Globus pallidus (tissue), 1 donor: ENCODE data around the gene DLX3.

ENCODE experiments used
- DNase-seq: peaks from one replicate; pipeline ENCODE4 v3.0.0-alpha.2; 2015; ENCODE audit warnings: low spot score

DLX3 gene

GRCh38 chr17:49992191-49992932, 2.7 kb downstream of the DLX3 start:
- no peak for DNase-seq

- no peak for DNase-seq
Observed at GRCh38 chr17:49991409-49991808, 3.6 kb downstream of the DLX3 start.

GRCh38 chr17:49990921-49991320, 4.1 kb downstream of the DLX3 start:
- no peak for DNase-seq

GRCh38 chr17:49990331-49990730, 4.7 kb downstream of the DLX3 start:
- no peak for DNase-seq

GRCh38 chr17:49989518-49989880, 5.5 kb downstream of the DLX3 start:
- DNase-seq: no peak

GRCh38 chr17:49987681-49988441, 7.2 kb downstream of the DLX3 start:
- no peak for DNase-seq

GRCh38 chr17:49987290-49987585, 7.8 kb downstream of the DLX3 start:
- DNase-seq: no peak

GRCh38 chr17:49986396-49987289, 8.4 kb downstream of the DLX3 start:
- no peak for DNase-seq

GRCh38 chr17:49985310-49985990, 9.6 kb downstream of the DLX3 start:
- DNase-seq: no peak

GRCh38 chr17:49984776-49985175, 10.2 kb downstream of the DLX3 start:
- no peak for DNase-seq

GRCh38 chr17:49984283-49984682, 10.7 kb downstream of the DLX3 start:
- no peak for DNase-seq

GRCh38 chr17:49980703-49981197, 14.3 kb downstream of the DLX3 start:
- DNase-seq: no peak

- DNase-seq: no peak
Observed at GRCh38 chr17:49979748-49980479, 15.1 kb downstream of the DLX3 start.

GRCh38 chr17:49978501-49978900, 16.5 kb downstream of the DLX3 start:
- no peak for DNase-seq

GRCh38 chr17:49977463-49978389, 17.3 kb downstream of the DLX3 start:
- no peak for DNase-seq

GRCh38 chr17:49976828-49977202, 18.2 kb downstream of the DLX3 start:
- no peak for DNase-seq

GRCh38 chr17:49976163-49976827, 18.7 kb downstream of the DLX3 start:
- DNase-seq: no peak

GRCh38 chr17:49975531-49975930, 19.5 kb downstream of the DLX3 start:
- no peak for DNase-seq

- DNase-seq: no peak
Observed at GRCh38 chr17:49973271-49973615, 21.8 kb downstream of the DLX3 start.
